CD1c-positive myeloid dendritic cell (primary cell): Measurements from ENCODE around the gene FOXRED1.
A peak's percentile ranks its signal among the peaks of the same experiment; 100 is the strongest.
"Not testable (repeated sequence)": the region's sequence is repeated elsewhere in the genome, so short reads cannot be mapped to it uniquely, and the experiment has no call there.

Experiments used
- DNase-seq: peaks from one replicate; pipeline ENCODE4 v3.0.0-alpha.2; 2016; ENCODE audit errors: extremely low spot score

Gene FOXRED1

DNA sequence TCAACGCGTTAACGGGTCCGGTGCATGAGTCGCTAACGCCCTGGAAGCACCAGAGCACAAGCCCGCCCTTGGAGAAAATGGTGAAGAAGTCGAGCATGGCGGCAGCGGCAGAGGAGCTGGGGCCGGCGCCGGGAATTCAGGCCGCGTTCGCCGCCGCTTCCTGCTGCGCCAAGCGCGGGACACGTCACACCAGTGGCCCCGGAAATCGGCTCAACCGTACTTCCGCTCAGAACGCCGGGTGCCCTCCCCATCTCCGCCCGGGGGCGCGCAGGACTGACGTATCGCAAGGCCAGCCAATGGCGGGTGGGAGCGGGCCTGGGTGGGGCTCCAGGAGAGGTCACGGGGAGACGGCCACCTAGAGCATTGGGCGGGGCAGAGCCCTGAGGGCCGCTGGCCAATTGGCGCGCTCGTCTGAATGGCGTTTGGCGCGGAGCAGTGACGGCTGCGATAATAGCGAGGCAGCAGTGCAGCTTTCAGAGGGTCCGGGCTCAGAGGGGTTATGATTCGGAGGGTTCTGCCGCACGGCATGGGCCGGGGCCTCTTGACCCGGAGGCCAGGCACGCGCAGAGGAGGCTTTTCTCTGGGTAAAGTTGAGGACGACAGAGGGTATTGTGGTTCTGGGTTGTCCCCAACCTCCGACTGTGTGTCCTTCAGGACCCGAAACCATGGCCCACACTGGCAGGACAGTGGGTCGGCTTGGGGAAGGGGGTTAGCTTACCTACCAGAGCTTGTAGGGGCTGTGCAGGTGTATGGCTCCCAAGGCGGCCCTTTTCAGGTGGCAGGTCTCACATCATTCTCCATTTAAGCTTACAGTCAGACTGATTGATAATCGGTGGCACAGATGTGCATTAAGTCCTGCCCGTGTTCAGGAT, at the start of gene FOXRED1, which contains the start of gene SRPRA:
FOXRED1 (plus strand) TSS at position 447 of the 872 bp plus-strand sequence; CDS start at position 500, 53 bp downstream.
SRPRA (minus strand) TSS at position 188 of the 872 bp plus-strand sequence; CDS start at position 97, 91 bp downstream.
- peak; percentile 100 for DNase-seq

DNA sequence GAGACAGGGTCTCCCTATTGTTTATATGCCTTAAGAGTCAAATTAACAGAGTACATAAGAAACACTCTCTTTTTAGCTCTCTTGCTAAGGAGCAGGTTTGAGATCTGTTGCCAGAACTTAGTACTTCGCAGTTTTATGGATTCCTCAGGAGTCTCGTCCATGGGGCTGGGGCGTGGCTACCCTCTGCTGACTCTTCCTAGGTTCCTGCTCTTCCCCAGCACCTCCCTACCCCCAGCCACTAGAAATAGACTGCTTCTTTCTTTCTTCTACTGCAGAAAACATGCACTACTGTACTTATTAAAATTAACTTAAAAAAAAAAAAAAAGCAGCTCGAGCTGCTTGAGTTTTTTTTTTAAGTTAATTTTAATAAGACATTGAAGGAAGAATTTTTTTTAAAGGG, 49.4 kb upstream of the FOXRED1 start:
- no peak for DNase-seq

DNA sequence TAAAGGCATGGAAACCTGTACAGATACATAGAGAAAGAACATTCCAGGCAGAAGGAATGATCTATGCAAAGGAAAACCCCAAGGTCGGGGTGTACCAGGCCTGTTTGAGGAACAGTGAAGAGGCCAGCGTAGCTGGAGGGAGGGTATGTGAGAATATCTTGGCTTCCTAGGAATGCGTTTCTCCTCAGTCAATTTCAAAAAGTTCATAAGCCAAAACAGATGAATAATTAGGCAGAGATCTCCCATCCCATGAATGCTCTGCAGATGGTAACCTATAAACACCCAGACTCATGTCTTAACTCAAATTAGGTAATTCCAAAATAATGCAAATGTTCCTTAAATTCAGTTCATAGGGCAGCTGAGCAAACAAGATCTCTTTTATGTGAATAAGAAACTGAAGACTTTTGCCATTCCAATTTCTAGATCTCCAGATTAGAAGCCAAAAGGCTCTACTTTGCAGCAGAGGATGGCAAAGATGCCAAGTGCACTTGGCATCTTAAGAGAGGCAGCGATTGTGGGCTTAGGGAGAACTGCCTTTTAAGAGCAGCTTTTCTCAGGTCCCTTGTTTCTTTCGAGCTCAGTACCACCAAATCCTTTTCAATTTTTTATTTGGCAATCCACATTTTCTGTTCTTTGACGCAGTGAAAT, 44.2 kb upstream of the FOXRED1 start:
- no peak for DNase-seq

DNA sequence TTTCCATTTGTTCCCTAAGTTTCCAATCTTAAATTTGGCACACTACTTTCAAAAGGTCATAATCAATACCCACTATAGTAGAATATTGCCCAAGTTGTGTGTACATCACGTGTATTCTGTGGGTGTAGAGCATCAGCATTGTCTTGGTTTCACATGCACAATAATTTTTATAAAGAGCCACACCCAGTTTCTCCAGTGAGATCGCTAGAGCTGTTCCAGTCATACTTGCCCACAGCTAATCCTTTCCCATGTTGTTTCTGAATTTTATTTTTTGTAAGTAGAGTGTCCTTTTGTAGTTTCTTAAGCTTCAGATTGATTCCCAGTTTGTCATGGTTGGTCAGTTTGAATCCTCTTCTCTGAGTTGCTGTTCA, 43.7 kb upstream of the FOXRED1 start:
- DNase-seq, result no peak

DNA sequence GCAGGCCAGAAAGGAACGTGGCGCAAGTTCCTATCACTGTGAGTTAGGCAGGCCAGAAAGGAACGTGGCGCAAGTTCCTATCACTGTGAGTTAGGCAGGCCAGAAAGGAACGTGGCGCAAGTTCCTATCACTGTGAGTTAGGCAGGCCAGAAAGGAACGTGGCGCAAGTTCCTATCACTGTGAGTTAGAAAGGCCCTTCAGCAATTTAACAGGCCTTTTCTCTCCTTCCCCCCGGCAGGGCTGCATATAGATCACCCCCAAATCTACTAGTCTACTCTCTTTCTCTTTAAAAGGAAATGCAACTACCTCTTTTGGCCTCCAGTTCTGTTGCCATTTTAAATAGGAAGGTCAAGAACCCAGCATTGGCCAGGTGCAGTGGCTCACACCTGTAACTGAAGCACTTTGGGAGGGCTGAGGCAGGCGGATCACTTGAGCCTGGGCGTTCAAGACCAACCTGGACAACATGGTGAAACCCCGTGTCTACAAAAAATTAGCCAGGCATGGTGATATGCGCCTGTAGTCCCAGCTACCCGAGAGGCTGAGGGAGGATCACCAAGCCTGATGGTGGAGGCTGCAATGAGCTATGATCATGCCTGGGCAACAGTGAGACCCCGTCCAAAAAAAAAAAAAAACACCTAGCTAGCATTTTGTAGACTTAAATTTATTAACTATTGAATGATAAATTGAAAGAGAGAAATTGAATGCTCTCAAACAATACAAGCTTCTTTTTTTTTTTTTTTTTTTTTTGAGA, 42.4 kb upstream of the FOXRED1 start:
- no peak for DNase-seq

DNA sequence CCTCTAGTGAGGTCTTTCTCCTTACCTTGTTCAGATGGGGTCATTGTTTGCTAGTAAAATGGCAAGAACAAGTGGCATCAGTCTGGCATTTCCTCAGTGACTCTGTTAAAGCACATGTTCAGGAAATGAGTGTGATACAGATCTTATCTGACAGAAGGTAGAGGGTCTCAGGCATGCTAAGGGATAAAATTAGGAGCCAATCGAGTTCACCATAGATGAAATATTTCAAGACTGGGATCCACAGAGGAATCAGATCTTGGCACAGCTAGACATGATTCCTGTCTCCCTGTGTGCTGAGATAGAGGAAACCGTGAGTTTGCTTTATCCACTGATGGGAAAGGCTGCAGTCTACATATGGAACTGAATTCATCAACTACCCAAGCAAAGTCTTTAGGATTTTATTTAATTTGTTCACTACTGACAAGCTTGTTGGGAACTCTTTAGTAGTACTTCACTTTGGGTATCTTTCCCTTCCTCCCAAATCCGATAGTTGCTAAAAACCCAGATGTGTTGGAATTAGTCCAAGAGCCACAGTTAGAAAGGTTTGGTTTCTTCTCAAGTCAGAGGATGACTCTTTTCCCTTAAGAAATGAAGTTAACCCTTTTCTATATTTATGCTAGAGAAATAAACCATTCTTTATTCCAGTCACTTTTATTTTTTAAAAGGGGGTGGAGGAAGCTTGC, 39.0 kb upstream of the FOXRED1 start:
- no peak for DNase-seq

DNA sequence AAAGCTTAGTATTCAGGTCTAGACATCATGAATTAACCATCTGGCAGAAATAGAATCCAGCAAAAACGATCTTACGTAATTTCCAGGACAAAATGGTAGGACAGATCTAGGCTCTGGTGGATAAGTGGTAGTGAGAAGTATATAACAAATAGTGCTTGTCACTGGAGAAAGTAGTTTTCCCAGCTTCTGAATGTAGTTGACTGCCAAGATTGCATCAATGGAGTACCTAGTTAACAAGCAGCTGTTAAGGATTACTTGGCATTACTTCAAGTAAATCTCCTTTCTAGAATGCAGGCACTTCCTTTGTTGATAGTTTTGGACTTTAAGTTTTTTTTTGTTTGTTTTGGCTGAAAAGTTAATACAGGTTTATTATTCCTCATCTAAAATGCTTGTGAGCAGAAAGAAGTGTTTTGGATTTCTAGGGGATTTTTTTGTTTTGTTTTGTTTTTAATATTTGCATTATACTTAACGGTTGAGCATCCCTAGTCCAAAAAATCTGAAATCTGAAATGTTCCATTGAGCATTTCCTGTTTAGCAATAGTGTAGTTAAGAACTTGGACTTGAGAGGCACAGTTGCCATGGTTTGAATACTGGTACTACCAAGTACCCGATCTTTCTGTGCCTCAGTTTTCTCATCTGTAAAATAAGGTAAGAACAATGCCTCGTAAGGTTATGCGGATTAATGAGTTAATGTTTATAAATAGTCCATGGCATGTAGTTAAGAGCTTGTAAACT, 37.1 kb upstream of the FOXRED1 start:
- no peak for DNase-seq

DNA sequence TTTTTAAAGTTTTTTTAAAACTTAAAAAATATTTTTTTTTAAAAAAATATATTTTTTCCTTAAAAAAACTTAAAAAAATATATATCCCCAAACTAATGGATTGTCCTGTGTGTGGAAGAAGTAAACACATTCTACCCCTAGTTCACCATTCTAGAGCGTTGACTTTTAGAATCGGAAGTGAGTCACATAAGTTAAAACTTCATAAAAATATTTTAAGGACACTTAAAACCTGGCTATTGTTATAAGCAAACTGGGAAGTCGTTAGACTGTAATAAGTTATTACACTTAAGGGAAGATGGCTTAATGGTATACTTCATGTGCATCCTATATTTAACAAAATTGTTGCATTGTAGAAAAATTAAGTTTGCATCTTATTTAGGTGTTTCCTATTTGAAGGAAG, 36.3 kb upstream of the FOXRED1 start:
- DNase-seq, result no peak

DNA sequence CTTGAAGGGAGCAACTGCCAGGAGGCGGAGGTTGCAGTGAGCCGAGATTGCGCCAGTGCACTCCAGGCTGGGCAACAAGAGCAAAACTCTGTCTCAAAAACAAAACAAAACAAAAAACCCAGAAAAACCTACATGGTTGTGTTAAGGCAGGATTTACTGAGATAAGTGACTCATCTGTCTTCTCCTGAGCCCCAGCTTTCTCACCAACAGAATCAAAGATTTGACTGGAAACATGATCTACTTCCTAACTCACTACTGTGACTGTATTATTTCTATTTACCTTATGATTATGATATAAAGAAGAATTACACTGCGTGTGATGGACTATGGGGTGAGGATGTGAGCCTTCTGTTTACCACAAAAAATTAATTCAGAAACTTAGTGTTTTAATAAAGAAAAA, 35.6 kb upstream of the FOXRED1 start:
- DNase-seq, result no peak

DNA sequence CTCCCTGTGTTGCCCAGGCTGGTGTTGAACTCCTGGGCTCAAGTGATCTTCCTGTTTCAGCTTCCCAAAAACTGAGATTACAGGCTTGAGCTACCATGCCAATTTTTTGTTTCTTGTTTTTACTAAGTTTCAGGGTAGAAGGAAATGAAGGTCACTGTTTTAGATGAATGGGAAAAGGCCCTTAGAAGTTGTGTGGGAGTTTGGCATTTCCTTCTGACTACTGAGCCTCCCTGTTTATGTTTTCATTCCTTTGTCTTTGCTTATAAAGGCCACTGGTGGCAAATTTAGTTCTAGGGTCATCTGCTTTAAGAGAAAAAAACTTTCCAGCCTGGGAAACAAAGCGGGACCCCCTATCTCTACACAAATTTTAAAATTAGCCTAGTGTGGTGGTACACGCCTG, 22.3 kb upstream of the FOXRED1 start:
- peak; percentile 4 for DNase-seq

DNA sequence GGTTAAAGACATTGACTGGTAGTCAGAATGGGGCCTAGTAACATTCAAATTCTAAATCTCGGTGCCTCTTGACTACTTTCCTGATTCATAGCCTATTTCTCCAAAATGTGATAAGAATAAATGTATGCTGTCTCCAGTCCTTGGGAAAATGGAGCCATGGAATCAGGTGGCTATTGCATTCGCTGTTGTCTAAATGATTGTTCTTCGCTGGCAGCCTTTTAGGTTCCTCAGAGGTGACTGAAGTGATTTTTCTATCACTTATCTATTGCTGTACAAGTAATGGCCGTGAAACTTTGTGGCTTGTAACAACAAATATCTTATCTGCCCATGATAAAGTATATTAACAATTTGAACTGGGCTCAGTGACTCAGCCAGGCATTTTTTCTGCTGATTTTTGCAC, 15.7 kb upstream of the FOXRED1 start:
- DNase-seq, result no peak

DNA sequence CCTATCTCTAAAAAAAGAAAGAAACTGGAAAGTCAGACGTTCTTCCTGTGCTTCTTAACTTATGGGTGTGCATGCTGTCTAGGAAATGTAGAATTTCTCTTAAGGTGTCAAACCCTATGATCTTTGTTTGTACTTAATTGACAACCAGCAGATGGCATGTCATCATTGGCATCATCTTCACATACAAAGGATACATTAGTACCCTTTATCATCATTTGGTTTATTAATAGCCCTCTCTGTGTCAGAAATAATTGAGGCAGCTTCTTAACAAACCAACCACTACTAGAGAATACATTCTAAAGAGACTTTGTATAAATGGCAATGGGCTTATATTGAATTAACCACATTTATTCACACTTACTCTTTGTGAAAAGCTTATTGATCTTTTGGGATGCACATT, 14.1 kb upstream of the FOXRED1 start:
- no peak for DNase-seq

DNA sequence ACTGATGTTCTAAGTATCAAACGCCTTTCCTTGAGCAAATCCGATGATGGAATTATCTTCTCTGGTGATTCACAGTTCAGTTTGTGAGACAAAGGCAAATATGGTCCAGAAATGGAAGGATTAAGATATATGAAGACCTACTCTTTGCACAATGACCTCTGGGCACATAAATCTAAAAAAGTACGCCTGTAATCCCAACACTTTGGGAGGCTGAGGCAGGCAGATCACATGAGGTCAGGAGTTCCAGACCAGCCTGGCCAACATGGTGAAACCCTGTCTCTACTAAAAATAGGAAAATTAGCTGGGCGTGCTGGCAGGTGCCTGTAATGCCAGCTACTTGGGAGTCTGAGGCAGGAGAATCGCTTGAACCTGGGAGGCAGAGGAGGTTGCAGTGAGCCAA, 13.4 kb upstream of the FOXRED1 start:
- not testable (repeated sequence) for DNase-seq

DNA sequence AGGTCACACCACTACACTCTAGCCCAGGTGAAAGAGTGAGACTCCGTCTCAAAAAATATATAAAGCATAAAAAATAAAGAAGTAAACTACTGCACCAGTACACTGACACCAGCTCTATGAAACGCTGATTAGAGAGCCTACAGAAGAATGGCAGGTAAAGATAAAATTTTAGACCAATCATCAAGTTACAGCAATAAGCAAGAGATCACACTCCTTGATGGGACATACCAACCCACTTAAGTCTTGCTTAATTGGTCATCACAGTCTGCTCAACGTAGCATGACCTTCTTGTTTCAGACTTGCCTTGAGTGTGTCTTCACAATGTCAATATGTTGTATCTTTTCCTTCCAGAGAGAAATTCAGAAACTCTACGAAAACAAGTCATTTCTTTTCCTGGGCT, 12.7 kb upstream of the FOXRED1 start:
- DNase-seq, result no peak

DNA sequence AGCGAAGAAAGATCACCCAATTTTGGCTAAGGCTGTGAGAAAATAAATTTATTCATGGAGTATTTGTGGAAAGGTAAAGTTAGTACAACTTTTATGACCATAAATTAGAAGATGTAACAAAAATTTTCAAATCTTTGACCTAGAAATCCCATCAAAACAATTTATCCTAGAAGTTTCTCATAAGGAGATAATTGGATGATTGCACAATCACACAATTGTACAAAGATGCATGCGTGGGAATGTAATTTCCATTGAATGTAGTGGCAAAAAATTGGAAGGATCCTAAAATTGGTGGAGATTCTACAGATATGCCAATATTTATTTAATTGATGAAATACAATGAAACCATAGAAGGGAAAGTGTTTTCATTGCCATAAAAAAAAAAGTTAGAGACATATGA, 11.8 kb upstream of the FOXRED1 start:
- no peak for DNase-seq

DNA sequence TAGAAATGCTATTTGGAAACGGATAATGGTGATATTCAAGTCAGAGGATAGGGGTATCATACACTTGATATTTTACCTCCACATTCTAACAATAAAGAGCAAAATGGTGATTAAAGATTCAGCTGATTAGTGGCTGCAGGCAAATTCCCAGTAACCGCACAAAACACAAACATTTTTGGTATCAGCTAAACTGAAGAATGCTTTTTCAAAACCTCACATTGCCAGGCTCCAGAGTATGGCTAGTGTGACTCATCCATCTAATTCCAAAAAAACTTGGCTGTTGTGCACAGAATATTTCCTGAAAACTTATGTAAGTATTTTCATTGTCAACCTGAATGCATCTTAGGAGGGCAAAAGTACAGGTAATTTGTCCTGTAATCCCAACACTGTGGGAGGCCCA, 11.2 kb upstream of the FOXRED1 start:
- DNase-seq, result no peak

DNA sequence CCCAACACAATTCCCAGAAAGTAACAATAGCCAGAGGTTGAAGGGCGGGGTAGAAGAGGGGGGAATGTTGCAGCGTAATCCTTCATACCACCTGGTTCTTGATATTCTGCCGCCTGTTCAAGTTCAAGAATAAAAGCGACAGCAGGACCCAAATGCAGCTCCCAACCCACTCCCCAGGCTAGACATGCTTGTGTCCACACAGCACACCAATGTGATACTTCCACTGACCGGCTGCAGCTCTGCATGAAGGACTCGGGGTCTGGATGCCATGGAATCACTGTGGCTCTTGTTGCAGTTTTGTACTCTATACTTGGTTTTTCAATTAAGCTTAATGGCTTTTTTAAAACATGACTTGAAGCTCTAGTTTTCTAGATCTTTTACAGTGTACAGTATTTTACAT, 6.7 kb upstream of the FOXRED1 start:
- no peak for DNase-seq

DNA sequence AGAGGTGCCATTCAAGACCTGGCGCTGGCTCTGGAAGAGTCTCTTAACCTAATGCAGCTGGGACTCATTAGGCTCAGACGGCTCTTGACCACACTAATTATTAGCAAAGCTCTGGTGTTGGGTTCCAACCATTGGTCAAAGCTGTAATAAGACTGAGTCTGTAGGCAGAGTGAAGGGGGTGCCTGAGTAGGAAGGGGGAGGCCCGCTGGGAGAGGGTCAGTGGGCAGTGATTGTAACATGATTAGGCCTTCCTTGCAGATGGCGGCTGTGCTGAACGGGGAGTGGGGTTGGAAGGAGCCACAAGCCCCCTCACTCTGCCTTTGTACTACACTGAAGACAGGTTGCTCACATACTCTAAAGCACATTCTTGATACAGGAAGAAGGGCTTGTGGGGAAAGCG, 5.5 kb upstream of the FOXRED1 start:
- DNase-seq, result no peak

DNA sequence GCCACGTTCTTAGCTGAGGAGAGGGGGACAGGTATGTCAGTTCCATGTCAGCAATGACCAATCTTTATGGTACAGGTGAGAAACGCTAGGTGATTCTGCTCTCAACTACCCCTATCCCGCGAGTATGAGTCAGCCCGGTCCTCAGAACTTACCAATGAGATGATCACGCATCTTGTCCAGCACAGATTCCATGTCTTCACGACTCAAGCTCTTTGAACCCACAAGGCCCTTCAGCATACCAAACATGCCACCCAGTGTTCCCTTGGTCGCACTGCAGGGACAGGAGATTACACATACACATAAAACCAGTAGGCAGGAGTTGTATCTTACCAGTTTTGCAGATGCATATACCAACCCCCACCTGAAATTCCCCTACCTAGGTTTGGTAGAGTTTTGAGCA, 3.1 kb upstream of the FOXRED1 start:
- DNase-seq, result no peak

DNA sequence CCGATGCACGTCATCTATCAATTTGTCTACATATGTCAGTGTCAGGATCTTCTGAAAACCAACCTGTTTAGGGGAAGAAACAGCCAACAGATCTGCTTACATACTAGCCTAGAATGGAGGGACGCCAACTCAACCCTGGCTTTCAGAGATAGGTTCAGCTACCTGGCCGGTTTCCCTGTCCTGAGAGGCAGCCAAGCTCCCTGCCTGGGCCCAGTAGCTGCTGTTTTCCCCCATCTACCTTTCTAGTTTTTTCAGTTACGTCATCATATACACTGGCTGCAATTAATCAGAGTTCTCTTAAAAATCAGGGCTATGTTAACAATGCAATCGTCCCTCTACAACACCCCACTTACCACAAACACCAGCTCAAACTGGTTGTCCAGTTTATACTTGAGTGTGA, 1.3 kb upstream of the FOXRED1 start:
- no peak for DNase-seq

DNA sequence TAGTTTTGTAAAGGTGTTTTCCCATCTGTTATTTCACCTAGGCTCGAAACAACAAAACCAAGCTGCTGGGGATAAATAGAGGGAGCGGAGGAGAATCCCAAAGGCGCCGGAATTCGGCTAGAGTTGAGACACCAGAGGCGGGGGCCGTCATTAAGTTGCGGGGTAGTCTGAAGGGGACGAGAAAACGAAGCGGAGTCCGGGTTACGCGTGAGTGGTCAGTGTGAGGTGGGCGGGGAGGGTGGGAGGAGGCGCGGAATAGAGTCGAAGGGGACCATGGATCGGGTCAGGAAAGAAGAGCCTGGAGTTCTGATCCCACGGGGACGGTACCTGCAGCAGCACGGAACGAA, 620 bp upstream of the FOXRED1 start:
- no peak for DNase-seq
